ENCODE measurements around the gene GPR146.

DNA sequence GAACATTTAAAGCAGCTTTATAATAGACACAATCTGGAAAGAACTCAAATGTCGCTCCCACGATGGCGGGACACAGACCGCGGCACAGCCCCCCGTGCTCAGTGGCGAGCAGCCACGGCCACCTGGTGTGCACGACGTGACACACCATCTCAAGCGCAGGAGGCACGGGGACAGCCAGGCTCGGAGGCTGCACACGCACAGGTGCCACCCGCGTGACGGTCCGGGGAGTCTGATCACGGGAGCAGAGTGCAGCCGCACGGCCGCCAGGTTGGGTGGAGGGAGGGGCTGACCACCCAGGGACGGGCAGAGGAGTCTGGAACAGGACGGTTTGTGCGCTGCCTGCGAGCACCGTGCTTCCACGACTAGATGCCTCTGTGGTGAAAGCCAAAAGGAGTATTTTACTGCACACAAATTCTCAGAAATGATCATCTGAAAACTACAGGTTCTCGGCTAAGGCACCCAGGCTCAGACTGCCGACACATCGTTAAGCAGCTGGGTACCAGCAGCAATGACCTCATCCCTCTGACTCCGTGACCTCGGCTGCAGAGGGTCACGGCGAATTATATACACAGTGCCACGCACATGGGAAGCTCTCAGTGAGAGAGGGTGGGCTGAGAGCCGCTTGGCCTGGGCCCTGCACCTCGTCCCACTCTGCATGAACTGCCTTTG, 36.0 kb downstream of the GPR146 start:
- TF ChIP-seq, protein P1, sequence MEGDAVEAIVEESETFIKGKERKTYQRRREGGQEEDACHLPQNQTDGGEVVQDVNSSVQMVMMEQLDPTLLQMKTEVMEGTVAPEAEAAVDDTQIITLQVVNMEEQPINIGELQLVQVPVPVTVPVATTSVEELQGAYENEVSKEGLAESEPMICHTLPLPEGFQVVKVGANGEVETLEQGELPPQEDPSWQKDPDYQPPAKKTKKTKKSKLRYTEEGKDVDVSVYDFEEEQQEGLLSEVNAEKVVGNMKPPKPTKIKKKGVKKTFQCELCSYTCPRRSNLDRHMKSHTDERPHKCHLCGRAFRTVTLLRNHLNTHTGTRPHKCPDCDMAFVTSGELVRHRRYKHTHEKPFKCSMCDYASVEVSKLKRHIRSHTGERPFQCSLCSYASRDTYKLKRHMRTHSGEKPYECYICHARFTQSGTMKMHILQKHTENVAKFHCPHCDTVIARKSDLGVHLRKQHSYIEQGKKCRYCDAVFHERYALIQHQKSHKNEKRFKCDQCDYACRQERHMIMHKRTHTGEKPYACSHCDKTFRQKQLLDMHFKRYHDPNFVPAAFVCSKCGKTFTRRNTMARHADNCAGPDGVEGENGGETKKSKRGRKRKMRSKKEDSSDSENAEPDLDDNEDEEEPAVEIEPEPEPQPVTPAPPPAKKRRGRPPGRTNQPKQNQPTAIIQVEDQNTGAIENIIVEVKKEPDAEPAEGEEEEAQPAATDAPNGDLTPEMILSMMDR (IDR thresholded peaks at IDR 0.05 in 8 of 11, conservative IDR thresholded peaks at IDR 0.05 in 3 of 11) = no peak
- TF ChIP-seq POLR2AphosphoS5 (IDR thresholded peaks at IDR 0.05) = no peak
